ELR (cell line): Measurements from ENCODE around the gene HS3ST5.
"Not testable (repeated sequence)": the region's sequence is repeated elsewhere in the genome, so short reads cannot be mapped to it uniquely, and the experiment has no call there.

ENCODE experiments used
- DNase-seq: peaks from one replicate; pipeline ENCODE4 v3.0.0-alpha.2; 2015; ENCODE audit warnings: low read depth

HS3ST5 gene

GRCh38 chr6:114151064-114151690 lies 191.6 kb downstream of the HS3ST5 start:
- DNase-seq = no peak

DNA sequence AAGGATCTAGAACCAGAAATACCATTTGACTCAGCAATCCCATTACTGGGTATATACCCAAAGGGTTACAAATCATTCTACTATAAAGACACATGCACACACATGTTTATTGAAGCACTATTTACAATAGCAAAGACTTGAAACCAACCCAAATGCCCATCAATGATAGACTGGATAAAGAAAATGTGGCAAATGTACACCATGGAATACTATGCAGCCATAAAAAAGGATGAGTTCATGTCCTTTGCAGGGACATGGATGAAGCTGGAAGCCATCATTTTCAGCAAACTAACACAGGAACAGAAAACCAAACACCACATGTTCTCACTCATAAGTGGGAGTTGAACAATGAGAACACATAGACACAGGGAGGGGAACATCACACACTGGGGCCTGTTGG lies 193.6 kb downstream of the HS3ST5 start:
- DNase-seq = not testable (repeated sequence)

DNA sequence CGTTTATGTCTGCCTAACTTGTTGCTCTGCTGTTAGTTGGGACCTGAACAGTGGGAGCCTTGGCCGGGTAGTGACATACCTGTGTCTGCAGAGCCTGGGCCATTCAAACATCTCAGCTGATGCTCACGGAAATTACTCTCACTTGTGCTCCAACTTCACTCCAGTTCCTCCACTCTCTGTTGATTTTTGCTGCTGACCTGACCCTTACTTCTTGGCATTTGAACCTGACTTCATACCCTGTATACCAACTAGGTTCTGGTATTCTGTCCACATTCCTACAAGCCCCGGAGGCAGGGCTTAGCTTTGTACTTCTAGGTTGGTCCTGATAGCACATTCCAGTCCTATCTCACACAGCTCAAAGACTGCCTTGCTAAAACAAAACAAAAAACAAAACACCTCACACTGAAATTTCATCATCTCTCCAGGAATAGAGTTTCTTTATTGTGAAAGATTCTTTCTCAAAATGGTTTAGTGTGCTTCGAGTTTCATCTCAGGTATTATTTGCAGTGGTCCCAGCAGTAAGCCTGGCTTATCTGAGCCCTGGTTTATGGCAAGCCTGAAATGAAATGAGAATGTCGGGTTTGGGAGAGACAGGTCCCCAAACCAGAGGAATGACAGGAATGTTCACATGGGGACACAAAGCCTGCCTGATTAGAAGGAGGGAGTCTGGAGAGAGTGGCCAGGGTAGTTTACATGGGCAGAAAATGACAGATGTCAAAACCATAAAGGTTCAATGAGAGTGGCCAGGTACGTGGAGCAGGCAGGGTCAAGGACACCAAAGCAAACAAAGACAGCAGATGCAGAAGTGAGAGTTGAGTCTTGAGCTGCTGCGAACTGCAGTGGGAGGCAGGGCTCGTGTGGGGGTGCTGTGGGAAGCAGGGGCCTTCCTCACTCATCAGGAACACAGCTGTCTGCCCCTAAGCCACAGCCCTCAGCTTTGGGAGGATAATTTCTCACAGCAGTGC lies 197.7 kb downstream of the HS3ST5 start:
- no peak for DNase-seq

DNA sequence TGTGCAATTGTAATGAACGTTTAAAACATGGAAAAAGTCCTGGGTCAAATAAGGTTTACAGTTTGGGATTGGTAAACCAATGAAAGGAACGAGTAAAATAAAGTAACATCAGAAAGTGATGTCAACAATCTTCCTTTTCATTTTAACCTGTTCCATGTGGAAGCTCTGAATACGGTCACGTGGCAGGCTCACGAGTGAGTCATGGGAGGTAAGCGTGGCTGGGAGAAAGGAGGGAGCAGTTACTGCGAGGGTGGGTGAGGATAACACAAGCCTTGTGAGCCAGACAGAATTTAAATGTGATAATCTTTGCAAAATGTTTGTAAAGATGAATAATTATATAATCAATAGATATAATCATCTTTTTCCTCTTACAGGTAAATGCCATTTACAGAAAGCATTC lies 200.6 kb downstream of the HS3ST5 start:
- DNase-seq = peak; percentile 6

GRCh38 chr6:114140416-114140815 lies 202.4 kb downstream of the HS3ST5 start:
- DNase-seq = no peak

- no peak for DNase-seq
These were observed 204.1 kb downstream of the HS3ST5 start for GRCh38 chr6:114138577-114139248.

GRCh38 chr6:114135363-114135971 lies 207.4 kb downstream of the HS3ST5 start:
- no peak for DNase-seq

- no peak for DNase-seq
These were observed 209.0 kb downstream of the HS3ST5 start for GRCh38 chr6:114133816-114134215.

DNA sequence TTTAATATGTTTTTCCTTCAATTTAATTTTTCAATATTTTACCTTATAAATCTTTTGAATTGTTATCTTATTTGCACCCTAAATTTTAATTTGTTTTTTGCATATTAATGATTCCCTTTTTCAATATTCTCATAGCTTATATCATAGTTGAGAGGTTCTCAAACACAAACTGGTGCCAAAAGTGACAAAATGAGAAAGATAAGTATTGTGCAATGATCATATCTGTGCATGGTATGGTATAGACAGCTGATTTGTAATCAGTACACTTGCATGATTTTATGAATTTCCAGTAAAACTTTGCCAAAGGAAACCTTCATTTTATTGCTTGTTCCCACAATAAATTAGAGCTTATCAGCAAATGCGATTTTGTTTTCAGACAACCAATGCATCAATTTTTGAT lies 210.9 kb downstream of the HS3ST5 start:
- DNase-seq = no peak

DNA sequence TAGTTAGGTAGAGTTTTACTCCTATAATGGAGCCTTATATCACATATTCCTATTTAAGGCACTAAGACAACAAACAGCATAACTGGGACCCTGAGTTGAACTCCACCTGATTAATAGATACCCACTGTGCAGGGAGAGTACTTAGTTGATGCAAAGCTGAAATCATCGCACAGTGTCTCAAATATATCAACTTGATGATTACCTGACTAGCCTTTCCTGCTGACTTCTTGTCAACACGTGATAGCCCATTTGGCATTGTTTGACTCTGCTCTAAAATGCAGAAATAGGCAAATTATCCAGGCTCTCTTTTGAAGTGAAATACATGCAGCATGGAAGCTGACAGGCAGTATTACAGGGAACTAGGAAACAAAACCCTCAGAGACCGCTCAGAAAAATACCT lies 217.2 kb downstream of the HS3ST5 start:
- no peak for DNase-seq

DNA sequence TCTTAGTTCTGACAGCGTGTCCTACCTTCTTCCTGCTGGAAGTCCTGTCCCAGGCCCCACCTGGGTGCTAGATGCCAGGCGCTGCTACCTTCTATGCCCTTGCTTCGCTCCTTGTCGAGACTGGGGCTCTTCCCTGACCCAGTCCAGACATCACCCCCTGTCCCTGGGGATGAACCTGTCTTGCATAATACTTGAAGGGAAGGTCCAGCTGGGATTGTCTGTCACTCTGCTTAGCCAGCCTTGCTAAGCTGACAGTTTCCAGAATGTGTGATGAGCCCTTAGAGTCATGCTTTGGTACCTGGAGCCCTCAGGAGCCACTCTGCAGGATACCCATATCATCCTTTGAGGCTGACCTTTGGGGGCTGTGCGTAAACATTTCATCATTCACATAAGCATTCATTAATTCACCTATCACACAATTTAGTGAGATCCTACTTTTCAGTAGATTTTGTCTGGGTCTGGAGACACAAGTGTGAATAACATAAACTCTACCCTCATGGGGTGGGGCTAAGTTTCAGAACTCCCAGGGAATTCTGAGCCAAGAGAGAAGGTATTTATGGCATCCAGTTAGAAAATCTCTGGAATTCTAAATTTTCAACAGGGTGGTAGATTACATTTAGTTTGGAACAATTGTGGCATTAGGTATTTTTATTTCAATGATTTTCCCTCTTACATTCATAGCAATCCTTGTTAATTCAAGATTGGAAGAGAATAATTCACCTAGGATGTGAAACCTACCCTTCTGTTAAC lies 220.7 kb downstream of the HS3ST5 start:
- DNase-seq = no peak

DNA sequence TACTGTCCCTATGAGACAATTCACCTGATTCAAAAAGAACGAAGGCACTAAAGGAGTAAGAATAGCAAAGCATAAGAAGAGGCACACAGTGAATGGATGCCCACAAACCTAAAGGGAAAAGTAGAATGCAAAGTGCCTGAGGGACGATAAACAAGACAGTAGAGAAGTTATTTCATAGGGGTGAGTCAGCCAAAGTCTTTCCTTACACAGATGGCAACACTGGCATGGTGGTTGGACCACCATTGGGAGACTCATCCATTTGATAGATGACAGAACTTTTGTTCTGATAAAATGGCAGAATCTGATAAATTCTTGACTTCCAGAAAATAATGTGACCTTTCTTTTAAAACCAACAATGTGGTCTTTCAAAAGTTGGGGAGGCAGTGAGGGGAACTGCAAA lies 223.8 kb downstream of the HS3ST5 start:
- no peak for DNase-seq

DNA sequence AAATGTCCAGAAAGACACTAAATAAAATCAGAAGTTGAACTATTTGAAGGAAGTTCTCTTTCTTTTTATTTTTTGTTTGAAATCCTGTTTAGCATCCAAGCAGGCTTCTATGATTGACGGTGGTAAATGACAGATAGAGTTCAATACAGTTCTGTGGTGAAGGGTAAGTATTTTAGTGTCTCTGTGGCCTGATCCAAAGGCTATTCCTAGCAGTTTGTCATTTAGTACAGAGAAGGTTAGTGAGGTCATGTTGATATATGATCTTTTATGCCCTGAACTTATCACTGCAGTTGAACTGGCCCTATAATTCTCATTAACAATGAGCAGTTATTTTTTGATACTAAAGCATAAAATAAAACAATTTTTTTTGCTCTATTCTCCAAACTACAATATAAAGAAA lies 227.2 kb downstream of the HS3ST5 start:
- DNase-seq = no peak

- DNase-seq = peak; percentile 88
These were observed 234.5 kb downstream of the HS3ST5 start for GRCh38 chr6:114108119-114109002.

DNA sequence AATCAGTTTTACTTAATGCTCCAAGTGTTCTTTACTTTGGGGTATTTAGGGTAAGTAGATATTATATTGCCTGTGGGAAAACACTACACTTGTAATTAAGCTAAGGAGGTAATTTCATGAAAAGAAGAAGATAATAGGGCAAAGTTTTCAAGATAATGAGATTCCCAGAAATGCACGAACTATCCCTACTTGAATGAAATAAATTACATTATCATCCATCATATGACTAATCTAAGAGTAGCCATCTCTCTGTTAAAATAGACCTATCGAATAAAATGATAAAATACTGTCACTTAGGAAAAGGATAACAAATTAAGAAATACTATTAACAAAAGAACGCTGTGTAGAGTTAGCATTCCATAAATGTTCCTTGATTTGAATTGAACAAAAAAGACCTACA lies 236.8 kb downstream of the HS3ST5 start:
- no peak for DNase-seq

DNA sequence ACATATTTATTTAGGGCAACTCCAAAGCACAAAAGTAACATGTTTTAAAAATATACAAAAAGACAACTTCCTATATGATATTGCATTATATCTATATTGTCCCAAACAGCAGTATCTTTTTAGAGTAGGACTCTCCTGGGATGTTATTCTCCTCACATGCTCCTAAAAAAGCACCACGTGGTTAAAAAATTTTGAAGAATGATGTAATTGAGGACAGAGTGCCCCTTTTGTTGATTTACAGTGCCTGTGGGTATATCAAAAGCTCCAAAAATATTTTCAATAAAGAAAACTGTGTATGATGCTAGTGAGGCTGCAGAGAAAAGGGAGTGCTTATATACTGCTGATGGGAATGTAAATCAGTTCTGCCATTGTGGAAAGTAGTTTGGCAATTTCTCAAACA lies 241.6 kb downstream of the HS3ST5 start:
- no peak for DNase-seq

DNA sequence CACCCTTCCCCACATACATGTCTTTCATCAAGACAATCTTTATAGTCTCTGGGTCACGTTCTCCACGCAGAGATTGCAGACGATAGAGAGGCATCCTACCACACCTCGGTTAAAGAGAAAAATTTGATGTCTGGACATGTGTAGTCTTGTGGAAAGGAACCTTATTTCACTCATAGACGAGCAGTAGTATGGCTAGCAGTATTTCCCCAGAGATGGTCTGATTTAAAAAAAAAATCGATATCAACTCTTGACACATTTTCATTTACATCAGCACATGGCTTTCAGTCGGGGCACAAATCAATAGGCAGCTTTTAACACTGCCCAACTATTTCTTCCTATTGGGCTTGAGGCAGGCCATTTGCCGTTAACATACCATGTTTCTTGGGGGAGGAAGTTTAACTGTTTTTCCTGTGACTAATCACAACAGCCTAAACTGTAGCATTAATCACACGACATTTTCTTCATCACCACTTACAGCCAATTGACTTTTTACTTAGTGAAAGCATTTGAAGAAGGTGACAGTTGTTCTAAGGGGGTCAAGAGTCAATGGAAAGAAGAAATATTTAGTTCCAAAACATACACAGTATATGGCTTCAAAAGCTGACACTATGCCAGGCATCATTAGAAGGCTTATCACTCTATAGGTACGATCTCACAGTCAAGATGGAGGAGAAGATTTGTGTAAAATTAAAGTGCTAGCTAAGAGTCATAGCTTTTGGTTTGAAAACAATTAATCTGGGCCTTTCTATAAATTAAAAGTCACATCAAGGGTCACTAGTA lies 242.4 kb downstream of the HS3ST5 start:
- DNase-seq = peak; percentile 62

GRCh38 chr6:114096561-114097172 lies 246.2 kb downstream of the HS3ST5 start:
- peak; percentile 73 for DNase-seq

DNA sequence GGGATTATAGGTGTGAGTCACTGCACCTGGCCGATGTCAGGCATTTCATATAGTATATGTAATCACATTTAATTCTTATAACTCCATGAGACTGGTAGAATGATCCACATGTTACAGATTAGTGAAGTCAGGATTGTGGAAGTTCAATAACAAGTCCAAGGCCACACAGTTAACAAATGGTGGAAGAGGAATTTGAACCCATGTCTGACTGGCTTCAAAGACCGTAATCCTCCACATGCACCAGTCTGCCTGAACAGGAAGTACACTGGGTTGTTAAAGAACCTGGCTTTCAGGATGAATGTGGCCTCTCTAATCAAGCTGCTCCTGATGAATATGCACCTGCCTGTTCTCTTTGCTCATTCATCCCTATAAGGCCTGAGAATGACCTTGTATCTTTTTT lies 249.9 kb downstream of the HS3ST5 start:
- DNase-seq = no peak
